ENCODE results near the gene PLXDC2. TPM values are rescaled to one million over a fixed set of nuclear protein-coding genes. Genes with fewer than 3 reads are reported as not detected.

The PLXDC2 gene
- total RNA-seq, 1 experiment from 2014 or later = 38.7 TPM

GRCh38 chr10:19929506-19930140 lies 113.4 kb downstream of the PLXDC2 start:
- H3K27ac ChIP-seq (ENCODE audit: insufficient read length, low read depth, low read length) = no peak overlapping the region
- H3K14ac ChIP-seq (ENCODE audit: insufficient read depth, low read length) = no peak overlapping the region
- H3K4ac ChIP-seq (ENCODE audit: low read depth, low read length) = no peak overlapping the region
- H2BK15ac ChIP-seq (ENCODE audit: low read depth, low read length) = no peak overlapping the region
- no peaks in the 10 kb centered on the region; the same call in 1 of the 2 replicates for H3K79me2 ChIP-seq (ENCODE audit: insufficient read depth, low read length)
- no peak overlapping the region for H2BK12ac ChIP-seq (ENCODE audit: insufficient read length, low read depth, low read length)
- H3K79me1 ChIP-seq (ENCODE audit: insufficient read depth, low read depth, low read length, poor library complexity, severe bottlenecking) = peaks cover 2% of the 10 kb centered on the region
- H3K27me3 ChIP-seq (ENCODE audit: insufficient read depth, low read length) = no peaks in the 10 kb centered on the region
- Mint-ChIP-seq H3K27ac (no peak overlapping the region), H3K4me3 (no peak overlapping the region), H3K36me3 (ENCODE audit: insufficient read depth in 1 of 3, low read depth in 3 of 3) (peaks cover 0 to 3% (median 1%) of the 10 kb centered on the region in 3 experiments; a peak in 3 of 7 replicates), H3K27me3 (ENCODE audit: low read depth) (no peaks in the 10 kb centered on the region), H3K4me1 (peaks cover 30 to 31% of the 10 kb centered on the region in 2 experiments), H3K9me3 (no peaks in the 10 kb centered on the region)
- H3K4me1 ChIP-seq (ENCODE audit: insufficient read depth, low read length) = peaks cover 3% of the 10 kb centered on the region; the same call in 1 of the 2 replicates
- no peak overlapping the region for H4K5ac ChIP-seq (ENCODE audit: insufficient read length, low read depth, low read length)
- H2AFZ ChIP-seq (ENCODE audit: low read length) = no peak overlapping the region
- no peaks in the 10 kb centered on the region for H3K23me2 ChIP-seq (ENCODE audit: insufficient read length, low read depth, low read length, poor library complexity, severe bottlenecking)
- H3K18ac ChIP-seq (ENCODE audit: insufficient read length, low read depth, low read length) = no peak overlapping the region
- no peak for TF ChIP-seq CTCF (conservative IDR thresholded peaks at IDR 0.05)
- no peak overlapping the region for H2BK20ac ChIP-seq (ENCODE audit: low read depth, low read length, poor library complexity, severe bottlenecking)
- no peak overlapping the region for H3K9ac ChIP-seq (ENCODE audit: extremely low read depth, insufficient read length, low read length)
- no peak overlapping the region for H4K91ac ChIP-seq (ENCODE audit: insufficient read length, low read depth, low read length)
- WGBS (ENCODE audit: extremely low coverage, insufficient read length, low lambda C conversion rate) = no CpG with 5 or more reads among the region's 3 CpGs
- no peaks in the 10 kb centered on the region for H3K9me3 ChIP-seq (ENCODE audit: control insufficient read depth, low read depth, low read length)
- H4K8ac ChIP-seq (replicated peaks; ENCODE audit: insufficient read length, low read depth, low read length) = no peak overlapping the region
- H3K23ac ChIP-seq (ENCODE audit: insufficient read length, low read depth, low read length) = no peak overlapping the region
- H4K20me1 ChIP-seq (ENCODE audit: control insufficient read depth, insufficient read depth, insufficient read length) = no peaks in the 10 kb centered on the region
- no peak overlapping the region for H2AK5ac ChIP-seq (ENCODE audit: insufficient read length, low read length)
- no peak for DNase-seq
- no peak overlapping the region for H3K4me2 ChIP-seq (ENCODE audit: insufficient read depth, insufficient read length, low read length)
- H3K56ac ChIP-seq (ENCODE audit: insufficient read length, low read depth, low read length) = no peak overlapping the region
- H2BK120ac ChIP-seq (ENCODE audit: low read depth, low read length, poor library complexity, severe bottlenecking) = no peak overlapping the region
- no peak overlapping the region for H3T11ph ChIP-seq (ENCODE audit: low read length)
- H2BK5ac ChIP-seq (ENCODE audit: insufficient read length, low read length) = no peak overlapping the region

Measured in H9 (cell line).